T1000 (cell line): Measurements from ENCODE around the gene C1QTNF9B.
"Not testable (repeated sequence)": the region's sequence is repeated elsewhere in the genome, so short reads cannot be mapped to it uniquely, and the experiment has no call there.

Experiments
- DNase-seq: peaks from one replicate; lab custom pipeline; 2025; ENCODE audit warnings: mixed read lengths; lab: John Stamatoyannopoulos, UW

C1QTNF9B gene

DNA sequence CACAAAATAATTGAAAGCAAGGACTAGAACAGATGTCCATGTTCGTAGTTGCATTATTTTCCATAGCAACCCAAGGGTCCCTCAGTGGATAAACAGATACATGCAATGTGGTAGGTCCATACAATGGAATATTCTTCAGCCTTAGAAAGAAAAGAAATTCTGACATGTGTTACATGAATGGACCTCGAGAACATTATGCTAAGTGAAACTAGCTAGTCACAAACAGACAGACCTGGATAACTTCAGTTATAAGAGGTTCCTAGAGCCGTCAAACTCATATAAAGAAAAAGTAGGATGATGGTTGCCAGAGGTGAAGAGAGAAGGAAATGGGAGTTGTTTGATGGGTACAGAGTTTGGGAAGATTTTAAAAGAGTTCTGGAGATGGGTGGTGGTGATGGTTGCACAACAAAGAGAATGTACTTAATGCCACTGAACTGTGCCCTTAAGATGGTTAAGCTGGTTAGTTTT is at the start of gene C1QTNF9B:
Gene C1QTNF9B, minus strand, starts transcription at position 51 of the 468 bp plus-strand sequence.
- not testable (repeated sequence) for DNase-seq

DNA sequence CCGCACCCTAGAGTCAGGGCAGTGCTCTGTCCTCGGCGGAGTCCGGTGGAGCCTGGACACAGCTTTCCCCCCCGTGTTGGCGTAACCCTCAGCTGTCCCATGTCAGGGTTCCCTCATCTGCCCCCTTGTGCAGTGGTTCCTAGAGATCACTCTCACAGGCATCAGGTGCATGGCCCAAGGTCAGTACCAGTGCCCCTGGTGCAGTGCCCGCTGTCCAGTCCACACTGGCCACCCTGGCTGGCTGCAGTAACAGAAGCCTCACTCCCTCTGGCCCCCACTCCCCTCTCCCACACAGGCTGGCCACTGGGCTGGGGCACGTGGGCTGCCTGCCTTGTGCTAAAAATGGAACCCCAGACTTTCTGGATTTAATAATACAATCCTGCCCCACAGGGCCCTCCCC is 49.6 kb upstream of the C1QTNF9B start:
- DNase-seq = no peak

DNA sequence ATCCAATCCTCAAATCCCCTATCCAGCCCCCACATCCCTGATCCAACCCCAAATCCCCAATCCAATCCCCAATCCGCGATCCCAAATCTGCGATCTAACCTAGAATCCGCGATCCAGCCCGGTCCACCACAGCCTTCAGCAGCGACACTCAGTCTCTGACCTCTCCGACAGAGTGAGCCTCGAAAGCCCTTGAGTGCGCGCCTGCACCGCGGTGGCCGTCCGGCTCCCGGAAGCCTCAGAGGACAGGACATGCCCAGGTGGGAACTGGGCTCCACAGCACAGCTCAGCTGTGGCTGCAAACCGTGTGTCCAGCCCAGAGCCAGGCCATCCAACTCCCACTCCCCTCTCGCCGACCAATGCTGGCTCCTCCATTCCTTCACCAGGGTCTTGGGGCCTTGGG is 48.8 kb upstream of the C1QTNF9B start:
- no peak for DNase-seq

DNA sequence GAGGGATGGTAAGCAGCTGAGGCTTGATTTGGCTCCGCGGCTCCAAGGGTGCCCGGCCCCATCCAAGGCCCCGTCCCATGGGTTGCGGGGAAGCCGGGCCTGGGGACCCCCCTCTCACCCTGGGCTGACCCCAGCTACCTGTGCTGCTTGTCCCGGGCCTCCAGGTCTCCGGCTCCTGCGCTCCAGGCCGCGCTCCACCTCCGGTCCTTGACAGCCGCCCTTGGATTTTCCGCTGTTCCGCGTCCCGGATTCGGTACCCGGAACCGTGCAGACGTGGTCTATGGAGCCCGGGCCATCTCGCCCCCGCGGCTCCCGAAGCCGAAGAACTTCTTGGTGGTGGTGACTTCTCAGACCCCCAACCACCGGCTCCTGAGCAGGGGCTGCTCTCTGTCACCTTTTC is 48.3 kb upstream of the C1QTNF9B start:
- DNase-seq = no peak

DNA sequence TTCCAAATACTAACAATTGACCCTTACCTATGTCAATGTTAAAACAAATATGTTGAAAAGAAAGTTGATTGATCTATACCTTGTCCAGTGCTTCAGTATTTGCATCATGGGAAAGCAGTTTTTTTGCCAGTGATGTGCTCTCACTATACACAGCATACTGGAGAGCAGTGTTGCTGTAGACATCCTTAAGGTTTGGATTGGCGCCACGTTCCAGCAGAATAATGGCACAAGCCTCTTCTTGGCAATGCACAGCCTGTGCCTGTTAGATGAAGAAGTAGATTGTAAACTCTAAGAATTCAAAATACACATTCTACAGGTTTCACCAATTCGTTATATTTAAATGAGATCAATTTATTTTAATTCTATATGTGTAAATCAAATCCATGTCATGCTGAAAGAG is 43.9 kb upstream of the C1QTNF9B start:
- no peak for DNase-seq

DNA sequence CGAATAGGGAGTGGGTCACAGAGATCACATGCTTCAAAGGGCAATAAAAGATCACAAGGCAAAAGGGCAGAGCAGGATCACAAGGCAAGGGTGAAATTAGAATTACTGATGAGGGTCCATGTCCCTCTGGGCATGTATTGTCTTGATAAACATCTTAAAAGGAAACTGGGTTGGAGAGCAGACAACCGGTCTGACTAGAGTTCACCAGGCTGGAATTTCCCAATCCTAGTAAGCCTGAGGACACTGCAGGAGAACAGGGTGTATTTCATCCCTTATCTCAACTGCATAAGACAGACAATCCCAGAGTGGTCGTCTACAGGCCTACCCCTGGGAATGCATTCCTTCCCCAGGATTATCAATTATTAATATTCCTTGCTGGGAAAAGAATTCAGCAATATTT is 42.4 kb upstream of the C1QTNF9B start:
- not testable (repeated sequence) for DNase-seq

DNA sequence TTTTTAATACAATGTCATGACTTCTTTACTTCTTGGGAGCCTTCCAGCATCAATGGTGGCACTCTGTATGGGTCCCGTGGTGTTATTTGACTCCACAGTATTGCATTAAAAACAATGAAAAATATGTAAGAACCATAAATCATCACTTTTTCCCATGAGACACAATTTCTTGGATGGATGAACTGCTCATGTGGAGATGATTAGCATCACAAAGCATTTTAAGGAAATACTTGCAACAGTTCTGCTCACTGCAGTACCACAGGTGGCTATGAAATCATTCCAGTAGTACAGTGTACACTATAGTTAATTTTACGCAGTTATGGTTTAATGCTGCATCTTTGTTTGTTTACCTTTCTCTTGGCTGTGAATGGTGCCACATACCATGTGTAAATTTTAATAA is 37.2 kb upstream of the C1QTNF9B start:
- DNase-seq = no peak

DNA sequence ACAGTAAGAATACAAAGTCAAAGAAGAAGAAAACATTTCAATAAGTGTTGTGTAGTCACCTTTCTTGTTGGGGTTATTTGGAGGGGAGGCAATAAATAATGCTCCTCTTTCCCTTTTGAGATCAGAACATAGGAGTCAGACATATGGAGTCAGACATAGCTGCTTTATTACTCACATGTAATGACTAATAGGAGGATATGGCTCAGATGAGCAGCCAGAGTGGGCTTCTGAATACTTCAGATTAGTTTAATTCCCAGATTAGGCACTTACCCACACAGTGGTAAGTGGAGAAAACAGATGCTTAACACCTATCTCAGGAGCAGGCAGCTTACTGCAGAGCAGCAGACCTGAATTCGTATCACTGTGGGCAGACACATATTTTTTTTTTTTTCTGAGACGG is 31.7 kb upstream of the C1QTNF9B start:
- no peak for DNase-seq

DNA sequence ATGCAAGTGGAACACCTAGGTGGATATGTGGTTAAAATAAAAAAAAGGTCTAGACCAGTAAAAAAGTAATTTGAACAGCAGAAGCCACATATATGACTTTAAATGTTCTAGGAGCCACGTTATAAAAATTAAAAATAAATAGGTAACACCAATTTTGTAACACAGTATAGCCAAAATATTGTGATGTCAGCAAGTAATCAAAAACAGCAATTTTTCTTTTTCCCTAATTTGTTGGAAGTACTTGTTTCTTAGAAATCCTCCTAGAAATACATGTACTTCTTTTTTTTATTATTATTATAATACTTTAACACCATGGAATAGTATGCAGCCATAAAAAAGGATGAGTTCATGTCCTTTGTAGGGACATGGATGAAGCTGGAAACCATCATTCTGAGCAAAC is 25.7 kb upstream of the C1QTNF9B start:
- DNase-seq = no peak

DNA sequence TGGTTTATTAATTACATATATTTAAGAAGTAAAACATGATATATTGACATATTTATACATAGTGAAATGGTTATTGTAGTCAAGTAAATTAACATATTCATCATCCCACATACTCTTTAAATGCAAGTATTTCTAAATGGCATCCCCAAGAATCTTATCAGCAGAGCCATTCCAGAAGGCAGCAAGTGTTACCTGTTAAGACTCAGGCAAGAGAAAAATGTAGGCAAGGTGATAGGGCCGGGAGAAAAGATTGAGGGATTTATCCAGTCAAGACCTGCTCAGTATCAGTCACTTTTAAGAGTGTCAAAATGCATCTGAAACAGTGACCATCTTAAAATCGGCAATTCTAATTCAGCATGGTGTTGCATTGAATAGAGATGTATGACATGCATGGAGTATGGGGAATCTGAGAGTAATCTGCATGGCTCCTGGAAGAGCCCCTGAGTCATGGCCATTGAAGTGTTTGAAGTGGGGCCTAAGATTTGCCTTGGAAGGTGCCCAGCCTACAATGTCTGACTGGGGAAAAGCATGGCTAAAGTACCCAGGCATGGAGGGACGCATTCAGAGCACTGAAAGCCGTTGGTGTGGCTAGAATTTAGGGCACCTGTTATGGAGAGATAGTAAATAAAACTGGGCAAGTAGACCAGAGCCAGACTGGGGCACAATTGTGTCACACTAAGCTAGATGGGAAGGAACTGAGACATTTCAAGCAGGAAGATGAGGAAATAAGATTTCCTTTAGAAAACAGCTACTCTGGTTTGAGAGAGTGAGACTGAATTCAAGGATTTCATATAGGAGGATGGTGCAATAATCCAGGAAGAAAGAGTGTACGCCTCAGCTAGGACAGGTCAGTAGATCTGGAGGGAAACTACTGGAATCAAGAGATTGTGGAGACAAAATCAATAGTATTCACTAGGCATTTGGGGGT is 25.0 kb upstream of the C1QTNF9B start:
- DNase-seq = no peak

DNA sequence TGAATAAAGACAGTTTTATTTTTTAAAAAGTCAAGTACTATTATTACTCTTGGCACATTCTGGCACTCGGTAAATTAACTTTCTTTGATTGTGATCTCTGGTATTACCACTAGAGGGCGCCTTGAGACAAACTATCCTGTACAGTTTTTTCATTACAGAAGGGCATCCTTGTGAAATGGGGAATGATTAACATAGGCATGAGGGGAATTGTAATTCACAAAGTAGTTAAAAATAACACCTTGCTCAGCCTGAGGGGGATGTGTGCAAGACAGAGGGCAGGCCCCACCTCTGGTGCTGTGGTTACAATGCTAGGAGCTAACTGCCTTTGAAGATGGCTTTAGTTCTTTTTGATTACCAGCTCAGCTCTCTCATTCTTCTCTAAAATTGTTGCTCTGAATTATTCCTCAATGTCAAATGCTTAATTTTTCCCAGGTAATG is 24.2 kb upstream of the C1QTNF9B start:
- no peak for DNase-seq

DNA sequence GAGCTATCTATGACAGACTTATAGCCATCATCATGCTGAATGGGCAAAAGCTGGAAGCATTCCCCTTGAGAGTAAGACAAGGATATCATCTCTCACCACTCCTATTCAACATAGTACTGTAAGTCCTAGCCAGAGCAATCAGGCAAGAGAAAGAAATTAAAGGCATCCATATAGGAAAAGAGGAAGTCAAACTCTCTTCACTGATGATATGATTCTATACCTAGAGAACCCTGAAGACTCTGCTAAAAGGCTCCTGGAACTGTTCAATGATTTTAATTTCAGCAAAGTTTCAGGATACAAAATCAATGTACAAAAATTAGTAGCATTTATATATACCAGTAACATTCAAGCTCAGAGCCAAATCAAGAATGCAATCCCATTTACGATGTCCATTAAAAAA is 21.7 kb upstream of the C1QTNF9B start:
- no peak for DNase-seq

DNA sequence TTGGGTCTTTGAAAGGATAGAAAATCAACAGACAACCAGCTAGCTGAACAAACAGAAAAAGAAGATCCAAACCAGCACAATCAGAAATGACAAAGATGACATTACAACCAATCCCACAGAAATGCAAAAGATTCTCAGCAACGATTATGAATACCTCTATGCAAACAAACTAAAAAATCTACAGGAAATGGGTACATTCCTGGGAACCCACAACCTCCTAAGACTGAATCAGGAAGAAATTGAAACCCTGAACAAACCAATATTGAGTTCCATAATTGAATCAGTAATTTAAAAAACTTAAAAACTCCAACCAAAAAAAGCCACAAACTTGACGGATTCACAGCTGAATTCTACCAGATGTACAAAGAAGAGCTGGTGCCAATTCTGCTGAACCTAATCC is 20.9 kb upstream of the C1QTNF9B start:
- no peak for DNase-seq

DNA sequence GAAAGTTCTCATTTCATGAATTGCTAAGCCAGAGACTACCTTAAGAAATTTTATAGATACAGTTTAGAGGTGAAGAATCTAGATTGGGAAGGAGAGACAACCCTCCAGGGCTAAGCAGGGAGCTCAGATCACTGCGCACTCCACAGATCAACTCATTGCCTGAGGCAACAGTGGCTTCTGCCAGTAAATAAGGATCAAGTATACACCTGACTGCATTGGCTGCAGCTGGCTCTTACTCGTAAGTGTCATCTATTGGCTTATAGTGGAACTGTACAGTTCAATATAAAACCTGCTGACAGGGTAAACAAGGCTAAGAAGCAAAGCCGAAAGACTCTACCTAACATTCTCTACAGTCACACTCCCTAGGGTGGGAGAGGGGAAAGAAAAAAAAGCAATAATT is 18.0 kb upstream of the C1QTNF9B start:
- DNase-seq = no peak

DNA sequence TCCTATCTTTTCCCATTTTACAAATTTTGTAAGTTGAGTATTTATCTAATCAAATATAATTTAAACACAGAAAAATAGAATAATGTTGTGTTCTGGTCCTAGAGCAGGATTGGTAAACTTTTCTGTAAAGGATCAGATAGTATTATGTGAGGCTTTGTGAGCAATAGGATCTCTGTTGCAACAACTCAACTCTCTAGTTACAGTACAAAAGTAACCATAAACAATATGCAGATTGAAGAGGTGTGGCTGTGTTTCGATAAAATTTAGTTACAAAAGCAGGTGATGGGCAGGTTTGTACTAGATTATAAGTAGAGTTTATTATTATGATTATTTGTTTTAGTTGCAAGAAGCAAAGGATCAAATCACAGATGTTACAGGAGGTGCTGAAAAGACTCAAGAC is 15.2 kb upstream of the C1QTNF9B start:
- DNase-seq = no peak

DNA sequence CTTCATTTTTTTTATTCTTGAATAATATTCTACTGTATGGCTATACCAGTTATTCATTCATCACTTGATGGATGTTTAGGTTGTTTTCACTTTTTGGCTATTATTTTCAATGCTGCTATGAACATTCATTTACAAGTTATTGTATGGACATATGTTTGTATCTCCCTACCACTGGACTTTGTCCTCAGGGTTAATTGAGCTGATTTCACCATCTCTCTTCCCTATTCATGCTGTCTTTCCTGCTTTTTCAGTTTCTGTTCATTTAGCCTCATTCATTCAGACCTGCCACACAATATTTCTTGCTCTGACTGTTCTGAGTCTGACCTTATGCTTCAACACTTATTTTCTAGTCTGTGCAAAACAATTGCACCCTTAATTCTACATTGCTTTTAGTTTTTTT is 12.3 kb upstream of the C1QTNF9B start:
- DNase-seq = no peak

DNA sequence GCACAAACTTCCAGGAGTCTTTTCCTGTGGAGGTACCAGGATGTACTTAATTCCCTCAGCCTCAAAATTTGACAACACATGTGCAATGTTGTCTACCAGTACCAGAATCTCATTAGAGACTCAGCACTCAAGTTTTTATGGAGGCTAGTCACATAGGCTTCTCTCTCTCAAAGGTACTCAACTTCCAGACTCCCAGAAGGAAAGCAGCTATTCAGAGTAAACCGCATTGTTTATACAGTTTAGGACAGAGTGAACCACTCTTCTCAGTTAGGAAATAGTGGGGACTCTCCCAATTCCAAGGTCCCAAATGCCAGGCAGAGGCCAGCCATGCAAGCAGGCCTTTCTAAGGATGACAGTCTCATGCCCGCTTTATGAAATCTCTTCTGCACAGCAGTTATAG is 8.5 kb upstream of the C1QTNF9B start:
- DNase-seq = no peak

DNA sequence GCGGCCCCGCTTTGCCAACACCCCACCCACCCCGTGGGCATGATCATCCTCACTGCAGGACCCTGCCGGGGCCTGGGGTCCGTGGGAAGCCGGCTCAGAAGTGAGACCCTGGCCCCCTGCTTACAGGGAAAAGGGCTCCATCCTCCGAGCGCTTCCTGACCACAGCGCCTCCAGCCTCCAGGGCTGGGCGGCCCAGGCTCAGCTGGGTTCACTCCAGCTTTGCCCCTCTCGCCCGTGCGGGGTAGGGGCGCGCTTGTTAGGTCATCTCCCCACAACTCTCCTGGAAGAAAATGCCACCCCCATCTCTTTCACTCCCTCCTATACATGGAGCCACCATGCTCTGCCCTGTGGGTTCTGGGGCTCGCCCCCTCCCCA is 6.6 kb upstream of the C1QTNF9B start:
- DNase-seq = no peak

DNA sequence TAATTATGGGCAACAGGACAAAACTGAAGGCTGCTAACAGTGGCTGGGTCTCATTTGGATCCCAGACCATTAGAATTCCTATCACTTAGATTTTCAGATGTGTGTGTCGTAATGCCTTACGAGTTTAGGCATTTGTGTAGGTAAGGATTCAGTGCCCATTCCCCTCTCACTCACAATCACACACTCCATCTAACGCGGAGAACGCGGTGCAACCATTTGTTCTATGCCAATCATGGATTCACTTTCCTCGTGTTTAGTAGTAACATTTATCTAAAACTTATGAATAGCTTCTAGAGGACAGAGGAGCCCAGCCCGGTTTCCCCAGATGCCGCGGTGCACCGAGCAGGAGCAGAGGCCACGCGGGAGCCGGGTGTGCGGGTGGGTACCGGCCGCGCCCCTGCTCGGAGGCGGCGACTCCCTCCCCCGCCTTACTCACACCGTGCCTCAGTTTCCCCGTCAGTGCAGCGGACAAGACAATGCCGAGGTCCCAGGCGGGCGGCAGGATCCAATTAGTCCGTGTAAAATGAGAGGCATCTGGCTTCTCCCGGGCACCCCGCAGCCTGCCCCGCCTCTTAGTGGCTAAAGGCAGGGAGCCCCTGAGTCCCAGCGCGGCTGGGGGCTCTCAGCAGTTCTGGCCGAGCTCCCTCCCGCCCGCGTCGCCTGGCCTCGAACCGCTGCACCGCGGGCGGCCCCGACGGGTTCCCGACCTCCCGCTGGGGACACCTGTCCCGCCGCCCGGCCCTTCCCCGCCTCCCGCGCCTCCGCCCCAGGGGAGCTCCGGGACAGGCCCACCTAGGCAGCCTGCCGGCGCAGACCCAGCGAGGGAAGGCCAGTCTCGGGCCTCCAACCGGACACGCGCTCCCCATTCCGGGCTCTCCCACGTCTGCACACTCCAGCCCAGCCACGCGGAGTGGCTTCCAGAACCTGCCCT is 5.9 kb upstream of the C1QTNF9B start:
- no peak for DNase-seq

DNA sequence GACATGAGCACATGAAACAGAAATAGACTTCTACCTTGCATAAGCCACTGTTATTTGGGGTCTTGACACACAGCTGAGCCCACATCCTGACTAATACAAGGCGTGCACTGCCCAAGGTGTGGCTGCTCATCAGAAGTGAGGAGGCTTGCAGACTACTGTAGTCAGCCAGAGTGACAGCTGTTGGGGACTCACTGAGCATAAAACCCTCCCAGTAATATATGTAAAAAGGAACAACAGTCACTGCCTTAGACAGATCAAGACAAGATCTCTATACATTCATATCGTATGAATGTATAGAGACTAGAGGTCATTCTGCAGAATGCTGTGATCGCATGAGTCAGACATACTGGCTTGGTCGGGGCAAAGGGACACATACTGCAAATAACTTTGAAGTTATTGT is 4.1 kb upstream of the C1QTNF9B start:
- no peak for DNase-seq

DNA sequence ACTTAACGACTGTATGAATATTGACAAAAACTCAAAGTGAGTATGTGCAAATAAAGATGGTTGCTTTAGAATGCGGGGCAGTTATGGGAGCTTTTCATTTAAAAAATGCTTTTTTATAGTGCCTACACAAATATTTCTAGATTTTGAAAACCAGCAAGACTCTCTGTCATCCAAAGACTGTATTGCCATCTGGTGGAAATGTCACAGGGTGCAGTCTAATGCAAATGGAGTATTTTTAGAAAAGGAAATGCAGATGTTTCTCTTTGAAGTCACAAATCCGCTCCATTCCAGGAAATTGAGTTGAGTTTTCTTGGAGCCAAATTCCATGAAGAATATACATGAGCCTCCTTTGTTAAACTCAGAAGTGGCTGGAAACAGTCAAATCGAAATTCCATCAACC is 2.3 kb upstream of the C1QTNF9B start:
- DNase-seq = no peak

DNA sequence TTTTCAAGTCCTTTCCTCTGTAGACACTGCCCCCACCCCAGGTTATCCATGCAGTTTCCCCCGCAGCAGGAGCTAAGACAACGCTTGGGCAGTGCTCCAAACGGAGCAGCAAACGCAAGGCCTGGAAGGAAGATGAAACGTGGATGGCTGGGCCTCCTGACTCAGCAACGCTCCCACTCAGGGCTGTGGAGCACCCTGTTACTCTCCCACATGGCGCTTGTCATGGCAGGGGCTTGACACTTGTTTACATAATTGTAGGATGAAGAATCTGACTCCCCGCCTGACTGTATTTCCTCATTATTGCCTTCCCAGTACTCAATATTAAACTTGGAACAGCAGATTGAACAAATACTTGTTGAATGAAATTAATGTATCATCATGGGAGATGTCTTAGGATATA is 799 bp upstream of the C1QTNF9B start:
- DNase-seq = no peak

DNA sequence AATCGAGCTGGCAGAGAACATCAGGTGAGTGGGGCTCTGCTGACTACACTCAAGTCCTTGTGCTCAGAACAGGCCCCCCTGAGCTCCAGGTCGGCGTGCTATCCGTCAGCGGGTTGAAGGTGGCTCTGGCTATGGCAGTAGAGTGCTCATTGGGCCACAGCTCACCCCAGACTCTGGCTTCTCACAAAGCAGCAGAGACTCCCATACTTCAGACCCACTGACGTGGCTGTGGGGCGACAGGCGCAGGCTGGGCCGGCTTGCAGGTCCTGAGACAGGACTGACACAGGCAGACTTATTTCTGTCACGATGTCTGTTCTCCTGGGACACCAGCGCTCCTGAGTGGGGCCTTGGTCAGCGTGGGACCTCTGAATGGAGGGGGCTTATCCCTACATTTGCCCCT is 2.6 kb downstream of the C1QTNF9B start:
- DNase-seq = not testable (repeated sequence)
